ENCODE data around the gene CYTL1. TPM values are rescaled to one million over a fixed set of nuclear protein-coding genes. Genes with fewer than 3 reads are reported as not detected.
A peak's percentile ranks its signal among the peaks of the same experiment; 100 is the strongest.

CYTL1 gene
- total RNA-seq, 1 donor from 2014 or later = not detected

GRCh38 chr4:4971796-4972195 lies 47.5 kb downstream of the CYTL1 start:
- DNase-seq (ENCODE audit: low read depth) = no peak

- peak; percentile 38 for DNase-seq (ENCODE audit: low read depth)
Observed at GRCh38 chr4:4969298-4969697, 50.0 kb downstream of the CYTL1 start.

- no peak for DNase-seq (ENCODE audit: low read depth)
Observed at GRCh38 chr4:4968161-4968725, 51.0 kb downstream of the CYTL1 start.

Other genes with a start within 250 kb of the CYTL1 start
- gene MSX1, start 159.8 kb downstream of the CYTL1 start, total RNA-seq = 13.5 and 15.1 TPM in 2 replicates
- gene STK32B, start 32.0 kb upstream of the CYTL1 start, total RNA-seq = 0.29 and 0.52 TPM in 2 replicates

All from myocyte (in vitro differentiated cells).